OCI-LY3 (cell line): Measurements from ENCODE around the gene LRP2.

Source experiments
- EZH2phosphoT487 ChIP-seq: fragments of 200-600 bp; shearing (Covaris generic); IDR thresholded peaks from 2 replicates; pipeline ENCODE4 v1.6.1; 2018; ENCODE audit warnings: antibody characterized with exemption, mixed run types, low read depth
- TF ChIP-seq, protein P1 (sequence below): fragments of 200-600, 300-600 bp; sonication (generic); IDR thresholded peaks from 2 replicates; pipeline ENCODE4 v1.5.1; 2014; ENCODE audit warnings: antibody characterized with exemption, low read length, low read depth

DNA sequence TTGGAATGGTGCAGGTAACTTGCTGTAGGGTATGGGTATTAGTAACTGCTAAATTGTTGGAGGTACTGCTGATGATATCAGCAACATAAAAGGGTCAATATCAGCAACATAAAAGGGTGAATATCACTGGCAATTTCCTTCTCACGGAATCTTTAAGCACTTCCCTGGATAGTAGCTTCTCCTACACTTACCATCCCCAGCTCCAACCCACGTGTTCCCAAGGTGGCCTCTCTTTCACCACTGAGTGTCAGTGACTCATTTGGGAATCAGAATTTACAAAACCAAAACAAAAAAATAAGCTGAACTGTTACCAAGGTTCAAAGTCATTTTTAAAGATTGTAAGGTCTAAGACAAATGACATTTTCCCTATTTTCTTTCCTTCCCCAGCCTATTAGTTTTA, 70.8 kb downstream of the LRP2 start:
- TF ChIP-seq, protein P1, sequence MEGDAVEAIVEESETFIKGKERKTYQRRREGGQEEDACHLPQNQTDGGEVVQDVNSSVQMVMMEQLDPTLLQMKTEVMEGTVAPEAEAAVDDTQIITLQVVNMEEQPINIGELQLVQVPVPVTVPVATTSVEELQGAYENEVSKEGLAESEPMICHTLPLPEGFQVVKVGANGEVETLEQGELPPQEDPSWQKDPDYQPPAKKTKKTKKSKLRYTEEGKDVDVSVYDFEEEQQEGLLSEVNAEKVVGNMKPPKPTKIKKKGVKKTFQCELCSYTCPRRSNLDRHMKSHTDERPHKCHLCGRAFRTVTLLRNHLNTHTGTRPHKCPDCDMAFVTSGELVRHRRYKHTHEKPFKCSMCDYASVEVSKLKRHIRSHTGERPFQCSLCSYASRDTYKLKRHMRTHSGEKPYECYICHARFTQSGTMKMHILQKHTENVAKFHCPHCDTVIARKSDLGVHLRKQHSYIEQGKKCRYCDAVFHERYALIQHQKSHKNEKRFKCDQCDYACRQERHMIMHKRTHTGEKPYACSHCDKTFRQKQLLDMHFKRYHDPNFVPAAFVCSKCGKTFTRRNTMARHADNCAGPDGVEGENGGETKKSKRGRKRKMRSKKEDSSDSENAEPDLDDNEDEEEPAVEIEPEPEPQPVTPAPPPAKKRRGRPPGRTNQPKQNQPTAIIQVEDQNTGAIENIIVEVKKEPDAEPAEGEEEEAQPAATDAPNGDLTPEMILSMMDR, result no peak
- no peak for TF ChIP-seq EZH2phosphoT487
